ENCODE results near the gene SFTPA2.

GRCh38 chr10:79555354-79556309 lies 4.6 kb downstream of the SFTPA2 start:
- no peak for TF ChIP-seq STAT3 (IDR thresholded peaks at IDR 0.05; ENCODE audit: low read depth, low read length)
- no peak for TF ChIP-seq CTCF (IDR thresholded peaks at IDR 0.05 in 2 of 3, conservative IDR thresholded peaks at IDR 0.05 in 1 of 3; ENCODE audit: control insufficient read depth in 2 of 3, extremely low read depth in 1 of 3, insufficient read depth in 1 of 3, low read depth in 3 of 3, low read length in 3 of 3)
